Prostate gland (tissue), 2 donors: ENCODE data around the gene IL9.

Experiments used
- POLR2A ChIP-seq: fragments of 450-650 bp; IDR thresholded peaks from one replicate; pipeline ENCODE4 v1.6.1; 2016; ENCODE audit warnings: antibody characterized with exemption, mild to moderate bottlenecking
- TF ChIP-seq, protein P1 (sequence below), 4 experiments: fragments of 200-600 bp in 2 of 4; fragments of 450-650 bp in 2 of 4; sonication (generic) in 2 of 4; IDR thresholded peaks; 1 replicate in 3 of 4; 2 replicates in 1 of 4; pipeline ENCODE4 v1.5.1; 2016 to 2019; ENCODE audit warnings: antibody characterized with exemption in 4 of 4, mild to moderate bottlenecking in 2 of 4, moderate library complexity in 2 of 4

DNA sequence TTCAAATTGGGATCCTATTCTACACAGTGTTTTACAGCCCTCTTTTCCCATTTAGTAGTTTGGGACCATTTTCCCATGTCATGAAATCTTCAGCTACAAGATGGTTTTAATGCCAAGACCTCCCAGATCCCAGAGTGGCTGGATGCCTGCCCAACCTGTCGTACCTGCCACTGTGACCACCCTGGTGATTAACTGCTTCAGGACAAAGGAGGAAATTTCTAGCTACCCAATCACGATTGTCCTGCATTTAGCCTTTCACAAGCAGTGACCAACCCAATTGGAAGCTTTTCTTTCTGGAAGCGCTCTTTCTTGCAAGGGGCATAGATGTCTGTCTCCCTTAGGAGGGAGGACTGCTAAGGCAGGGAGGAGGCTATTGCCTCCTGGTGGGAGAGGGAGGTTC lies 13.8 kb downstream of the IL9 start:
- TF ChIP-seq, protein P1, sequence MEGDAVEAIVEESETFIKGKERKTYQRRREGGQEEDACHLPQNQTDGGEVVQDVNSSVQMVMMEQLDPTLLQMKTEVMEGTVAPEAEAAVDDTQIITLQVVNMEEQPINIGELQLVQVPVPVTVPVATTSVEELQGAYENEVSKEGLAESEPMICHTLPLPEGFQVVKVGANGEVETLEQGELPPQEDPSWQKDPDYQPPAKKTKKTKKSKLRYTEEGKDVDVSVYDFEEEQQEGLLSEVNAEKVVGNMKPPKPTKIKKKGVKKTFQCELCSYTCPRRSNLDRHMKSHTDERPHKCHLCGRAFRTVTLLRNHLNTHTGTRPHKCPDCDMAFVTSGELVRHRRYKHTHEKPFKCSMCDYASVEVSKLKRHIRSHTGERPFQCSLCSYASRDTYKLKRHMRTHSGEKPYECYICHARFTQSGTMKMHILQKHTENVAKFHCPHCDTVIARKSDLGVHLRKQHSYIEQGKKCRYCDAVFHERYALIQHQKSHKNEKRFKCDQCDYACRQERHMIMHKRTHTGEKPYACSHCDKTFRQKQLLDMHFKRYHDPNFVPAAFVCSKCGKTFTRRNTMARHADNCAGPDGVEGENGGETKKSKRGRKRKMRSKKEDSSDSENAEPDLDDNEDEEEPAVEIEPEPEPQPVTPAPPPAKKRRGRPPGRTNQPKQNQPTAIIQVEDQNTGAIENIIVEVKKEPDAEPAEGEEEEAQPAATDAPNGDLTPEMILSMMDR (IDR thresholded peaks at IDR 0.05), result no peak
- no peak for TF ChIP-seq POLR2A
